H9 (cell line): Measurements from ENCODE around the gene DNM1. TPM values are rescaled to one million over a fixed set of nuclear protein-coding genes. Genes with fewer than 3 reads are reported as not detected.

Experiments
- DNase-seq: peaks from one replicate; pipeline ENCODE4 v3.0.0-alpha.2; 2017
- H2AFZ ChIP-seq: one replicate; pipeline ENCODE4 v1.6.1; 2013; ENCODE audit warnings: mild to moderate bottlenecking, low read length, control low read depth, moderate library complexity
- H2AK5ac ChIP-seq: 2 replicates; pipeline ENCODE4 v1.6.1; 2013; ENCODE audit warnings: low read length, control low read depth, mixed read lengths; ENCODE audit not compliant: insufficient read length
- H2BK120ac ChIP-seq: one replicate; pipeline ENCODE4 v1.6.1; 2013; ENCODE audit warnings: low read depth, mild to moderate bottlenecking, low read length, control low read depth, inconsistent platforms; ENCODE audit not compliant: poor library complexity, severe bottlenecking
- H2BK12ac ChIP-seq: 2 replicates; pipeline ENCODE4 v1.6.1; 2013; ENCODE audit warnings: low read length, control low read depth, mixed read lengths, low read depth; ENCODE audit not compliant: insufficient read length
- H2BK15ac ChIP-seq: 2 replicates; pipeline ENCODE4 v1.6.1; 2013; ENCODE audit warnings: low read depth, low read length, control low read depth
- H2BK20ac ChIP-seq: one replicate; pipeline ENCODE4 v1.6.1; 2013; ENCODE audit warnings: low read depth, mild to moderate bottlenecking, low read length, control low read depth, inconsistent platforms; ENCODE audit not compliant: poor library complexity, severe bottlenecking
- H2BK5ac ChIP-seq: 2 replicates; pipeline ENCODE4 v1.6.1; 2013; ENCODE audit warnings: low read length, control low read depth, mixed read lengths; ENCODE audit not compliant: insufficient read length
- H3K14ac ChIP-seq: 2 replicates; pipeline ENCODE4 v1.6.1; 2013; ENCODE audit warnings: low read length, control low read depth; ENCODE audit not compliant: insufficient read depth
- H3K18ac ChIP-seq: 2 replicates; pipeline ENCODE4 v1.6.1; 2013; ENCODE audit warnings: low read depth, mild to moderate bottlenecking, mixed read lengths, low read length, control low read depth; ENCODE audit not compliant: insufficient read length
- H3K23ac ChIP-seq: 2 replicates; pipeline ENCODE4 v1.6.1; 2013; ENCODE audit warnings: low read length, control low read depth, mixed read lengths, low read depth; ENCODE audit not compliant: insufficient read length
- H3K23me2 ChIP-seq: 2 replicates; pipeline ENCODE4 v1.6.1; 2013; ENCODE audit warnings: low read depth, mild to moderate bottlenecking, mixed read lengths, low read length, control low read depth; ENCODE audit not compliant: insufficient read length, poor library complexity, severe bottlenecking
- H3K27ac ChIP-seq: 2 replicates; pipeline ENCODE4 v1.5.1; 2013; ENCODE audit warnings: low read length, control low read depth, mixed read lengths, low read depth; ENCODE audit not compliant: insufficient read length
- H3K27me3 ChIP-seq: 2 replicates; pipeline ENCODE4 v1.6.1; 2013; ENCODE audit warnings: low read length, control low read depth, inconsistent platforms; ENCODE audit not compliant: insufficient read depth
- H3K4ac ChIP-seq: 2 replicates; pipeline ENCODE4 v1.6.1; 2013; ENCODE audit warnings: low read depth, mild to moderate bottlenecking, control low read depth, inconsistent platforms, low read length, moderate library complexity
- H3K4me1 ChIP-seq: 2 replicates; pipeline ENCODE4 v1.6.1; 2013; ENCODE audit warnings: low read length, control low read depth, inconsistent platforms; ENCODE audit not compliant: insufficient read depth
- H3K4me2 ChIP-seq: 2 replicates; pipeline ENCODE4 v1.6.1; 2013; ENCODE audit warnings: low read length, control low read depth, mixed read lengths; ENCODE audit not compliant: insufficient read length, insufficient read depth
- H3K56ac ChIP-seq: 2 replicates; pipeline ENCODE4 v1.6.1; 2013; ENCODE audit warnings: low read depth, mild to moderate bottlenecking, mixed read lengths, low read length, control low read depth; ENCODE audit not compliant: insufficient read length
- H3K79me1 ChIP-seq: 2 replicates; pipeline ENCODE4 v1.6.1; 2013; ENCODE audit warnings: low read depth, mild to moderate bottlenecking, moderate library complexity, low read length, control low read depth, inconsistent platforms; ENCODE audit not compliant: insufficient read depth, poor library complexity, severe bottlenecking
- H3K79me2 ChIP-seq: 2 replicates; pipeline ENCODE4 v1.6.1; 2013; ENCODE audit warnings: low read length, control low read depth, inconsistent platforms; ENCODE audit not compliant: insufficient read depth
- H3K9ac ChIP-seq: 2 replicates; pipeline ENCODE4 v1.6.1; 2013; ENCODE audit warnings: low read length, control low read depth, mixed read lengths; ENCODE audit not compliant: insufficient read length; ENCODE audit errors: extremely low read depth
- H3K9me3 ChIP-seq: one replicate; pipeline ENCODE4 v1.6.1; 2013; ENCODE audit warnings: low read depth, low read length, inconsistent platforms; ENCODE audit not compliant: control insufficient read depth
- H3T11ph ChIP-seq: one replicate; pipeline ENCODE4 v1.6.1; 2013; ENCODE audit warnings: mild to moderate bottlenecking, low read length, control low read depth, inconsistent platforms
- H4K20me1 ChIP-seq: one replicate; pipeline ENCODE4 v1.6.1; 2013; ENCODE audit not compliant: control insufficient read depth, insufficient read length, insufficient read depth
- H4K5ac ChIP-seq: 2 replicates; pipeline ENCODE4 v1.6.1; 2013; ENCODE audit warnings: low read depth, mild to moderate bottlenecking, mixed read lengths, low read length, control low read depth; ENCODE audit not compliant: insufficient read length
- H4K8ac ChIP-seq: replicated peaks from 2 replicates; pipeline ENCODE4 v1.6.1; 2013; ENCODE audit warnings: low read length, control low read depth, mixed read lengths, low read depth; ENCODE audit not compliant: insufficient read length
- H4K91ac ChIP-seq: 2 replicates; pipeline ENCODE4 v1.6.1; 2013; ENCODE audit warnings: low read depth, mild to moderate bottlenecking, moderate library complexity, mixed read lengths, low read length, control low read depth; ENCODE audit not compliant: insufficient read length
- H3K27ac Mint-ChIP-seq, 3 experiments: 2 replicates in 2 of 3; 3 replicates in 1 of 3; pipeline ENCODE4 v1.8.0; 2020 to 2021; ENCODE audit warnings: mixed read lengths in 3 of 3, mild to moderate bottlenecking in 1 of 3, moderate library complexity in 1 of 3
- H3K27me3 Mint-ChIP-seq: 2 replicates; pipeline ENCODE4 v1.8.0; 2021; ENCODE audit warnings: low read depth, mild to moderate bottlenecking, moderate library complexity, mixed read lengths
- H3K36me3 Mint-ChIP-seq, 3 experiments: 2 replicates in 2 of 3; 3 replicates in 1 of 3; pipeline ENCODE4 v1.8.0; 2020 to 2021; ENCODE audit warnings: low read depth in 3 of 3, mixed read lengths in 3 of 3; ENCODE audit not compliant: insufficient read depth in 1 of 3
- H3K4me1 Mint-ChIP-seq, 2 experiments: 2 replicates each; pipeline ENCODE4 v1.8.0; 2020; ENCODE audit warnings: mixed read lengths in 2 of 2
- H3K4me3 Mint-ChIP-seq, 2 experiments: 2 replicates in 1 of 2; 3 replicates in 1 of 2; pipeline ENCODE4 v1.8.0; 2020 to 2021; ENCODE audit warnings: mild to moderate bottlenecking in 2 of 2, mixed read lengths in 2 of 2, moderate library complexity in 1 of 2
- H3K9me3 Mint-ChIP-seq, 2 experiments: 2 replicates in 1 of 2; 3 replicates in 1 of 2; pipeline ENCODE4 v1.8.0; 2020; ENCODE audit warnings: mild to moderate bottlenecking in 2 of 2, mixed read lengths in 2 of 2, moderate library complexity in 1 of 2
- WGBS: extraction: QIAGEN DNeasy Blood & Tissue Kit; methylation state at CpG from one replicate; pipeline ENCODE4 v1.1.7; 2013; ENCODE audit warnings: missing lambda C conversion rate, low lambda C conversion rate, mixed read lengths; ENCODE audit not compliant: insufficient read length; ENCODE audit errors: extremely low coverage; 5-methylcytosine and 5-hydroxymethylcytosine counted together
- total RNA-seq: library from RNA; stranded (reverse); gene quantifications from 2 replicates; pipeline ENCODE4 v1.2.1, GENCODE V29; 2021
- TF ChIP-seq, protein P1 (sequence below): fragments of 200-600 bp; sonication (generic); conservative IDR thresholded peaks from 3 replicates; pipeline ENCODE4 v1.8.0; 2021; ENCODE audit warnings: antibody characterized with exemption, mild to moderate bottlenecking

DNM1 gene
- total RNA-seq, 1 experiment from 2014 or later, result 58.0 TPM

DNA sequence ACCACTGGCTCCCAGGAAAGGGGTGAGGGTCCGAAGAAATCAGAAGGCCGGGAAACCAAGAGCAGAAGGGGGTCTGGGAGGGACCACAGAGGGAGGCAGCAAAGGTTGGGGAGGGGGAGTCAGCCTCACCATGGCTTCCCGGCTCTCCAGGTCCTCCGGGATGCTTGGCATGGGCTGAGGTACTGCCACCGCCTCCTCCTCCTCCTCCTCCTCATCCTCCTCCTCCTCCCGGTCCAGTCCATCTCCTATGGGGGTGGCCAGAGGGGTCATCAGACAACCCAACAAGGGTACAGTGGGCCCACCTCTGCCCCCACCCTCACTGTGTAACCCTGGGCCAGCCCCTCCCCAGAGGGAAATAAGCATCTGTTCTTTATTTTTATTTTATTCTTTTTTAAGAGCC lies 55.1 kb downstream of the DNM1 start:
- DNase-seq, result no peak
- H3K27ac Mint-ChIP-seq, result no peak overlapping the region; a peak in 1 of 7 replicates
- no peak overlapping the region for H2BK20ac ChIP-seq
- no peaks in the 10 kb centered on the region for H3K9me3 ChIP-seq
- H3K23ac ChIP-seq, result no peak overlapping the region
- TF ChIP-seq, protein P1, sequence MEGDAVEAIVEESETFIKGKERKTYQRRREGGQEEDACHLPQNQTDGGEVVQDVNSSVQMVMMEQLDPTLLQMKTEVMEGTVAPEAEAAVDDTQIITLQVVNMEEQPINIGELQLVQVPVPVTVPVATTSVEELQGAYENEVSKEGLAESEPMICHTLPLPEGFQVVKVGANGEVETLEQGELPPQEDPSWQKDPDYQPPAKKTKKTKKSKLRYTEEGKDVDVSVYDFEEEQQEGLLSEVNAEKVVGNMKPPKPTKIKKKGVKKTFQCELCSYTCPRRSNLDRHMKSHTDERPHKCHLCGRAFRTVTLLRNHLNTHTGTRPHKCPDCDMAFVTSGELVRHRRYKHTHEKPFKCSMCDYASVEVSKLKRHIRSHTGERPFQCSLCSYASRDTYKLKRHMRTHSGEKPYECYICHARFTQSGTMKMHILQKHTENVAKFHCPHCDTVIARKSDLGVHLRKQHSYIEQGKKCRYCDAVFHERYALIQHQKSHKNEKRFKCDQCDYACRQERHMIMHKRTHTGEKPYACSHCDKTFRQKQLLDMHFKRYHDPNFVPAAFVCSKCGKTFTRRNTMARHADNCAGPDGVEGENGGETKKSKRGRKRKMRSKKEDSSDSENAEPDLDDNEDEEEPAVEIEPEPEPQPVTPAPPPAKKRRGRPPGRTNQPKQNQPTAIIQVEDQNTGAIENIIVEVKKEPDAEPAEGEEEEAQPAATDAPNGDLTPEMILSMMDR, result no peak
- no CpG with 5 or more reads among the region's 6 CpGs for WGBS
- no peak overlapping the region for H3K9ac ChIP-seq
- no peaks in the 10 kb centered on the region; the same call in 1 of the 2 replicates for H3K27me3 Mint-ChIP-seq
- no peak overlapping the region for H4K5ac ChIP-seq
- H4K20me1 ChIP-seq, result no peaks in the 10 kb centered on the region
- H2BK120ac ChIP-seq, result no peak overlapping the region
- H2AFZ ChIP-seq, result no peak overlapping the region
- no peaks in the 10 kb centered on the region for H3K23me2 ChIP-seq
- no peaks in the 10 kb centered on the region for H3K27me3 ChIP-seq
- H2AK5ac ChIP-seq, result no peak overlapping the region
- no peak overlapping the region for H2BK12ac ChIP-seq
- no peak overlapping the region for H3T11ph ChIP-seq
- H3K56ac ChIP-seq, result no peak overlapping the region
- no peaks in the 10 kb centered on the region for H3K79me2 ChIP-seq
- no peak overlapping the region for H4K8ac ChIP-seq
- no peaks in the 10 kb centered on the region for H3K79me1 ChIP-seq
- no peak overlapping the region for H3K4ac ChIP-seq
- H3K18ac ChIP-seq, result no peak overlapping the region
- peaks cover 23 to 58% (median 48%) of the 10 kb centered on the region in 3 experiments for H3K36me3 Mint-ChIP-seq
- H2BK5ac ChIP-seq, result no peak overlapping the region
- no peak overlapping the region for H4K91ac ChIP-seq
- H3K27ac ChIP-seq, result no peak overlapping the region
- H3K14ac ChIP-seq, result no peak overlapping the region
- no peak overlapping the region; a peak in 1 of 5 replicates for H3K4me3 Mint-ChIP-seq
- H3K4me1 ChIP-seq, result no peaks in the 10 kb centered on the region
- H3K9me3 Mint-ChIP-seq, result no peaks in the 10 kb centered on the region
- no peak overlapping the region for H2BK15ac ChIP-seq
- H3K4me1 Mint-ChIP-seq, result peaks cover 2 to 19% of the 10 kb centered on the region in 2 experiments
- no peak overlapping the region for H3K4me2 ChIP-seq
